GM08714 (cell line): ENCODE data around the gene AGTRAP.

ENCODE experiments used
- H3K4me3 ChIP-seq: fragments of 200-500 bp; sonication (Bioruptor generic); 2 replicates; pipeline ENCODE4 v1.5.1; 2014; ENCODE audit warnings: mild to moderate bottlenecking, low read length, inconsistent platforms
- ZNF274 ChIP-seq: IDR thresholded peaks from 2 replicates; pipeline ENCODE4 v1.6.1; 2012; ENCODE audit warnings: mild to moderate bottlenecking, low read depth, low read length

The AGTRAP gene

GRCh38 chr1:11771481-11772043 lies 35.6 kb downstream of the AGTRAP start:
- no peak for TF ChIP-seq ZNF274
- H3K4me3 ChIP-seq = no peak overlapping the region

- no peak overlapping the region for H3K4me3 ChIP-seq
- TF ChIP-seq ZNF274 = no peak
These were observed 36.5 kb downstream of the AGTRAP start for GRCh38 chr1:11772458-11772857.

- H3K4me3 ChIP-seq = no peak overlapping the region
- no peak for TF ChIP-seq ZNF274
These were observed 38.8 kb downstream of the AGTRAP start for GRCh38 chr1:11774753-11775152.

DNA sequence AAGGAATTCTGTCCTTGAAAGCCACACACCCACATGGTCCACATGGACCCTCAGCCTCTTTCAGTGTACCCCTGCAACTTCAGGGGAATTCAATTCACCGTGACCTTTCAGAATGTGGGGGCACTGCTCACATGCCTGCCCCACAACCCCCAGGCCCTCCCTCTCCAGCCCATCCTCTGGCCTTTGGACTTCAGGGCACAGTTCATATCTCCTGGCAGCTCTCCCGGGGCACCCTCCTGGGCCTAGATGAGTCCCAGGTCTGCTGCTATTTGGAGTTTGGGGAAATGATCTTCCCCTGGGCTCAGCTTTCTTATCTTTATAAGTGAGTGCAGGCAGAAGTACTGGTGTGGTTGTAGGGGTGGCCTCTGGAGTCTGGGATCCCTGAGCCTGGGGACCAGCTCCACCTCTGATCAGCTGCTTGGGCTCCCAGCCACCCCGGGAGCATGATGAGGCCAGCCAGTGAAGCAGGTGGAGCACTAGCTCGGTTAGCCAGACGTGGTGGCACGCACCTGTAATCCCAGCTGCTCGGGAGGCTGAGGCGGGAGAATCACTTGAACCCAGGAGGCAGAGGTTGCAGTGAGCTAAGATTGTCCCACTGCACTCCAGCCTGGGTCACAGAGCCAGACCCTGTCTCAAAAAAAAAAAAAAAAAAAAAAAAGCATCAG lies 41.9 kb downstream of the AGTRAP start:
- H3K4me3 ChIP-seq = no peak overlapping the region
- no peak for TF ChIP-seq ZNF274

- TF ChIP-seq ZNF274 = no peak
- H3K4me3 ChIP-seq = no peak overlapping the region
These were observed 42.4 kb downstream of the AGTRAP start for GRCh38 chr1:11778336-11778735.

DNA sequence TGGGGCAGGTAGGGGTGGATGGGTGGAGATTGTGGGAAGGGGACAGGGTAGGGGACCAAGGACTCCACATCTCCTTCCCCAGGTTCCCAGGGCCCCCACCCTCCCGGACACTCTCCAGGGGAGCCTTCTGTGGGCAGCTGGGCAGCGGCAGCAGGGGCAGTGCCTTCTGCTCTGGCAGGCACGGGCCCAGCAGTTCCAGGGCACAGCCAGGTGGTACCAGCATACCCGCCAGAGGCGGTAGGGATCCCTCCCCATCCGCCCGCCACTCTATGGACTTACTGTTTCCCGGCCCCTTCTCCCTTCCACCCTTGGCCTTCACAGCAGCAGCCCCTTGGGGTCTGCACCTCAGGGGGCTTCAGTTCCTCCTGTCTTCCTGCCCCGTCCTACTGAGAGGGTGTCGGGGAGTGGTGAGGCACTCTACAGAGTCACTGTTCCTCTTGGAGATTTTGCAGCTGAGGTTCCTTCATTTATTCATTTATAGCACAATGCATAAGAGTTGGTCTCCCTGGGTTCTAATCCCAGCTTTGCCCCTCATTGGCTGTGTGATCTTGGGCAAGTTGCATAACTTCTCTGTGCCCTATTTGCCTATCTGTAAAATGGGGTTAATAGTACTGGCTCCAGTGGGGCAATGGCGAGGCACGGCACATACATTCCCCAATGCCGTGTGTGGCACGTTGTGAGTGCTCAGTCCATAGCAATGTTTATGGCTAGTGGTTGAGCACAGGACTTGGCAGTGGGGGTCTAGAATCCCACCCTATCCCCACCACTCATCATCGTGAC lies 43.1 kb downstream of the AGTRAP start:
- TF ChIP-seq ZNF274 = no peak

GRCh38 chr1:11779715-11780379 lies 43.9 kb downstream of the AGTRAP start:
- no peak for TF ChIP-seq ZNF274
- H3K4me3 ChIP-seq = no peak overlapping the region

More for the DNA sequence above, 43.1 kb downstream of the AGTRAP start:
- H3K4me3 ChIP-seq = no peak overlapping the region

DNA sequence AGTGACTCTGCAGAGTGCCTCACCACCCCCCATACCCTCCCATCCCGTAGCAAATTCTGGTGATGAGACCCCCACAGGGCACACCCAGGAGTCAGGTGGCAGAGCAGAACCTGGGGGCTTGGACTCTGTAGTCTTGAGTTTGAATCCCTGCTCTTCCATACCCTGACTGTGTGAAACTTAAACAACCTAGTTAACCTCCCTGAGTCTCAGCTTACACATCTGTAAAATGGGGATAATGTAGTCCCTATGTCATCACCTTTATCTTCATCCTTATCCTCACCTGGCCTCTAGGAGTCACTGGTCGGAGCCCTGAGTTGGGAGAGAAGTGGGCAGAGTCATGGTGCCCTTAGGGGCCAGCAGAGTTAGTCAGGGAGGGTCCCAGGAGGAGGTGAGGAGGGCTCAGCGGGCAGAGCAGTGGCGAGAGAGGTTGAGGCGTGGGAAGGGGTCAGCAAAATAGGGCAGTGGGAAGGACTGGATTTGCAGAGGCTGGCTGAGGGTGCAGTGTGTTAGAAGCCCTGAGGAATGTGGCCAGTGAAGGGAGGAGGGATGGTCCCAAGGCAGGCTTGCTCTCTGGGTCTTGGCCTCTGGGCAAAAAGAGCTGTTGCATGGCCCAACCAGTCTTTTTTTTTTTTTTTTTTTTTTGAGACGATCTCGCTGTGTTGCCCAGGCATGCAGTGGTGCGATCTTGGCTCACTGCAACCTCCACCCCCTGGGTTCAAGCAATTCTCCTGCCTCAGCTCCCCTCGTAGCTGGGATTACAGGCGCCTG lies 44.6 kb downstream of the AGTRAP start:
- TF ChIP-seq ZNF274 = no peak
- no peak overlapping the region for H3K4me3 ChIP-seq

GRCh38 chr1:11781297-11781696 lies 45.4 kb downstream of the AGTRAP start:
- TF ChIP-seq ZNF274 = no peak

DNA sequence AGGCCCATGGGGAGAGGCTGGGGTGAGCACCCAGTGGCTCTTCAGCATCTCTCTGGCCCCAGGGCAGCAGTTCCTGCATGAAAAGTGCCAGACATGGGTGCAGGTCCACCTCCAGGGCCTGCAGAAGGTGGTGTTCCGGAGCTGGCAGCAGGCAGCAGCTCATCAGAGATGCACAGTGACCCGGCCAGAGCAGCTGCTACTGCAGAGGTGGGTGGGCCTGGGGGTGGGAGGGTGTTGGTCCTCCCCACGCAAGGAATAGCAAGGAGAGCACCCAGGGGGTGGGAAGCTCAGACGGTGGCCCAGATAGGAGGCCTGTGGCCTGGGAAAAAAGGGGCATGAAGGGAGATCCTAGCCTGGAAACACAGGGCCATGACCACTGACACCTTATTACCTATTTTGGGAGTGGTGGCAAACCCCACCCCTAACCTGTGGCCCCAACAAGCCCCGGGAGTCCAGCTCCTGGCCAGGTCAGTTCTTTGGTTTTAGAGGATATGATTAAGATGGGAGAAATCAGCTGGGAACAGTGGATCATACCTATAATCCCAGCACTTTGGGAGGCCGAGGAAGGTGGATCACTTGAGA lies 46.3 kb downstream of the AGTRAP start:
- no peak overlapping the region for H3K4me3 ChIP-seq
- TF ChIP-seq ZNF274 = no peak

More at GRCh38 chr1:11781297-11781696, 45.4 kb downstream of the AGTRAP start:
- H3K4me3 ChIP-seq = no peak overlapping the region

DNA sequence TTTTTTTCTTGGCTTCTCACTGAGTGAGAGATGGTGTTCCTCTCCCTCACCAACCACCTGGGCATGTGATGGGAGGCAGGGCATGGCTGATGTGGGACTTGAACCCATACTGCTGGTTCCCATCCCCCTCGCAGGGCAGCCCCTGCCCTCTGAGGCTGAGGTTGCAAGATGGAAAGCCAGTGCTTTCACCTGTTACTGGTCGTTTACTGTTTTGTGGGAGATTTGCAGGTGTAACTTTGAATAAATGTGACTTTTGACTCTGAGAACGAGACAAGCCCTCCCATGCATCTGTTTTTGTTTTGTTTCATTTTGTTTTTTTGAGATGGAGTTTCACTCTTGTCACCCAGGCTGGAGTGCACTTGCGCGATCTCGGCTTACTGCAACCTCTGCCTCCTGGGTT lies 47.6 kb downstream of the AGTRAP start:
- TF ChIP-seq ZNF274 = no peak
- H3K4me3 ChIP-seq = no peak overlapping the region

DNA sequence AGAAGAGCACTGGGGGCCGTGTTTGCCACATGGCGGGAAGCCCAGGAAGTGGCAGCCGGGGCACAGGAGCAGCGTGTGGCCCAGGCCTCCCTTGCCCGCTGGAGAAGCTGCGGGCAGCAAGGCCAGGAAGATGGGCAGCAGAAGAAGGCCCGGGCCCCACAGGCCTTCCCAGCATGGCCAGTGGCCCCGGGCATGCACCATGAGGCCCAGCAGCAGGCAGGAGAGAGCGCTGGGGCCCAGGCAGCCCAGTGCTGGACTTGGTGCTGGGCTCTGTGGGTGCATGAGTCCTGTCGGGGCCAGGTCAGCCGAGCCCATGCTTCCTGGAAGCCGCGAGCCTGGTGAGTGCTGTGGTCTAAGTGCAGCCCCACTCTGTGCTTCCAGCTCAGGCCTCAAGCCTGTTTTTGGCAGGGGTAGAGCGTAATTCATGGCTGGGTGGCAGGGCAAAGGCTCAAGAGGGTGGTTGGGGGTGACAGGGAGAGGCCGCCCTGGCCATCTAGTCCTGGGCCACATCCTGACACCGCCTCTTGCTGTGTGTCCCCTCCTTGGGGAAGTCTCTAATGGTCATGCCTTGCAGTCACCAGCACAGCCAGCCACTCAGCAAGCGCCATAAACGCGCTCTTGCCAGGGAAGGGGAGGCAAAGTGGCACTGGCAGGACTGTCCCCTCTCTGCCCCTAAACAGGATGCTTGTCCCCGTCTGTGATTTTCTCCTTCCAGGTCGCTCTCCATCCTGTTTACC lies 48.5 kb downstream of the AGTRAP start:
- H3K4me3 ChIP-seq = no peak overlapping the region

More for the DNA sequence above, 48.5 kb downstream of the AGTRAP start:
- TF ChIP-seq ZNF274 = no peak
